ENCODE data around the gene TOP2A.

Gene TOP2A, protein sequence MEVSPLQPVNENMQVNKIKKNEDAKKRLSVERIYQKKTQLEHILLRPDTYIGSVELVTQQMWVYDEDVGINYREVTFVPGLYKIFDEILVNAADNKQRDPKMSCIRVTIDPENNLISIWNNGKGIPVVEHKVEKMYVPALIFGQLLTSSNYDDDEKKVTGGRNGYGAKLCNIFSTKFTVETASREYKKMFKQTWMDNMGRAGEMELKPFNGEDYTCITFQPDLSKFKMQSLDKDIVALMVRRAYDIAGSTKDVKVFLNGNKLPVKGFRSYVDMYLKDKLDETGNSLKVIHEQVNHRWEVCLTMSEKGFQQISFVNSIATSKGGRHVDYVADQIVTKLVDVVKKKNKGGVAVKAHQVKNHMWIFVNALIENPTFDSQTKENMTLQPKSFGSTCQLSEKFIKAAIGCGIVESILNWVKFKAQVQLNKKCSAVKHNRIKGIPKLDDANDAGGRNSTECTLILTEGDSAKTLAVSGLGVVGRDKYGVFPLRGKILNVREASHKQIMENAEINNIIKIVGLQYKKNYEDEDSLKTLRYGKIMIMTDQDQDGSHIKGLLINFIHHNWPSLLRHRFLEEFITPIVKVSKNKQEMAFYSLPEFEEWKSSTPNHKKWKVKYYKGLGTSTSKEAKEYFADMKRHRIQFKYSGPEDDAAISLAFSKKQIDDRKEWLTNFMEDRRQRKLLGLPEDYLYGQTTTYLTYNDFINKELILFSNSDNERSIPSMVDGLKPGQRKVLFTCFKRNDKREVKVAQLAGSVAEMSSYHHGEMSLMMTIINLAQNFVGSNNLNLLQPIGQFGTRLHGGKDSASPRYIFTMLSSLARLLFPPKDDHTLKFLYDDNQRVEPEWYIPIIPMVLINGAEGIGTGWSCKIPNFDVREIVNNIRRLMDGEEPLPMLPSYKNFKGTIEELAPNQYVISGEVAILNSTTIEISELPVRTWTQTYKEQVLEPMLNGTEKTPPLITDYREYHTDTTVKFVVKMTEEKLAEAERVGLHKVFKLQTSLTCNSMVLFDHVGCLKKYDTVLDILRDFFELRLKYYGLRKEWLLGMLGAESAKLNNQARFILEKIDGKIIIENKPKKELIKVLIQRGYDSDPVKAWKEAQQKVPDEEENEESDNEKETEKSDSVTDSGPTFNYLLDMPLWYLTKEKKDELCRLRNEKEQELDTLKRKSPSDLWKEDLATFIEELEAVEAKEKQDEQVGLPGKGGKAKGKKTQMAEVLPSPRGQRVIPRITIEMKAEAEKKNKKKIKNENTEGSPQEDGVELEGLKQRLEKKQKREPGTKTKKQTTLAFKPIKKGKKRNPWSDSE (N-terminal part only)

GRCh38 chr17:40417609-40418427 is at the start of gene TOP2A:
Gene TOP2A, minus strand, starts transcription at chr17:40417896. Its CDS starts 105 bp downstream, at chr17:40417791.
- Histone ChIP-seq H3K4me1 (ENCODE audit: control insufficient read depth in 5 of 5, insufficient read depth in 5 of 5, low read length in 5 of 5) (peaks cover 0 to 30% (median 26%) of the 10 kb centered on the region in 5 donors), H3K9me3 (ENCODE audit: control insufficient read depth in 5 of 5, low read length in 5 of 5) (no peaks in the 10 kb centered on the region), H3K36me3 (ENCODE audit: control insufficient read depth in 5 of 5, insufficient read depth in 5 of 5, low read length in 5 of 5) (no peaks in the 10 kb centered on the region), H3K9ac (ENCODE audit: low read length in 5 of 5) (peak within 1 kb of the TSS in 3 of 5 donors; percentile 21 to 64 (median 56)), H3K27me3 (ENCODE audit: control insufficient read depth in 5 of 5, insufficient read depth in 4 of 5, low read length in 5 of 5) (peaks cover 0 to 4% (median 0%) of the 10 kb centered on the region in 5 donors), H3K4me3 (ENCODE audit: low read depth in 1 of 5, low read length in 5 of 5) (peak within 1 kb of the TSS; percentile 63 to 91 (median 70)), H3K27ac (ENCODE audit: low read depth, low read length) (peak within 1 kb of the TSS; percentile 16)

DNA sequence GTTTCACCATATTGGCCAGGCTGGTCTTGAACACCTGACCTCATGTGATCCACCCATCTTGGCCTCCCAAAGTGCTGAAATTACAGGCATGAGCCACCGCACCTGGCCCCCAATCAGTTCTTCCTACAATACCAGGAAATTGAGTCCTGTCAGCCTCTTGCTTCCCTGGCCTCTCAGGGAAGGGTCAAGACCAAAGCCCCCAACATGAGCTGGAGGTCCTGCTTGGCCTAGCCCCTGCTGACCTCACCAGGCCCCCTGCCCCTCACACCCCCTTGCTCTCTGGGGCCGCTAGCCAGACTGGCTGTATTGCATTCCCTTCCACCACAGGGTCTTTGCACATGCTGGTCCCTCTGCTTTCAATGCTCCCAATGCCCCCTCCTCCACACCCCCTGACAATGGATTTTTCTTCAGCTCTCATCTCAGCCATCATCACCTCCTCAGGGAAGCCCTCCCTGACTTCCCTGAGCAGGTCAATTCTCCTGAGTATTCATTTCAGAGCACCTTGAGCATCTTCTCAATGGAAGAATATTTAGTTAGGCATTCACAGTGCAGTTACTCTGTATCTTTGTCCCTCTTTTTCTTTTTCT is 49.7 kb upstream of the TOP2A start:
- H3K4me1 ChIP-seq (ENCODE audit: control insufficient read depth in 5 of 5, insufficient read depth in 5 of 5, low read length in 5 of 5) = peaks cover 5 to 16% (median 13%) of the 10 kb centered on the region in 5 donors
- no peak overlapping the region for H3K9ac ChIP-seq (ENCODE audit: low read length in 5 of 5)
- H3K36me3 ChIP-seq (ENCODE audit: control insufficient read depth in 5 of 5, insufficient read depth in 5 of 5, low read length in 5 of 5) = no peaks in the 10 kb centered on the region
- H3K4me3 ChIP-seq (ENCODE audit: low read depth in 1 of 5, low read length in 5 of 5) = no peak overlapping the region
- H3K9me3 ChIP-seq (ENCODE audit: control insufficient read depth in 5 of 5, low read length in 5 of 5) = no peaks in the 10 kb centered on the region
- no peaks in the 10 kb centered on the region for H3K27me3 ChIP-seq (ENCODE audit: control insufficient read depth in 5 of 5, insufficient read depth in 4 of 5, low read length in 5 of 5)
- H3K27ac ChIP-seq (ENCODE audit: low read depth, low read length) = no peak overlapping the region

- no peaks in the 10 kb centered on the region for H3K27me3 ChIP-seq (ENCODE audit: control insufficient read depth in 5 of 5, insufficient read depth in 4 of 5, low read length in 5 of 5)
- H3K36me3 ChIP-seq (ENCODE audit: control insufficient read depth in 5 of 5, insufficient read depth in 5 of 5, low read length in 5 of 5) = no peaks in the 10 kb centered on the region
- H3K9ac ChIP-seq (ENCODE audit: low read length in 5 of 5) = no peak overlapping the region
- H3K9me3 ChIP-seq (ENCODE audit: control insufficient read depth in 5 of 5, low read length in 5 of 5) = no peaks in the 10 kb centered on the region
- H3K27ac ChIP-seq (ENCODE audit: low read depth, low read length) = no peak overlapping the region
- no peak overlapping the region for H3K4me3 ChIP-seq (ENCODE audit: low read depth in 1 of 5, low read length in 5 of 5)
- peaks cover 10 to 25% (median 22%) of the 10 kb centered on the region in 5 donors for H3K4me1 ChIP-seq (ENCODE audit: control insufficient read depth in 5 of 5, insufficient read depth in 5 of 5, low read length in 5 of 5)
Measured at GRCh38 chr17:40466298-40466971, 48.7 kb upstream of the TOP2A start.

DNA sequence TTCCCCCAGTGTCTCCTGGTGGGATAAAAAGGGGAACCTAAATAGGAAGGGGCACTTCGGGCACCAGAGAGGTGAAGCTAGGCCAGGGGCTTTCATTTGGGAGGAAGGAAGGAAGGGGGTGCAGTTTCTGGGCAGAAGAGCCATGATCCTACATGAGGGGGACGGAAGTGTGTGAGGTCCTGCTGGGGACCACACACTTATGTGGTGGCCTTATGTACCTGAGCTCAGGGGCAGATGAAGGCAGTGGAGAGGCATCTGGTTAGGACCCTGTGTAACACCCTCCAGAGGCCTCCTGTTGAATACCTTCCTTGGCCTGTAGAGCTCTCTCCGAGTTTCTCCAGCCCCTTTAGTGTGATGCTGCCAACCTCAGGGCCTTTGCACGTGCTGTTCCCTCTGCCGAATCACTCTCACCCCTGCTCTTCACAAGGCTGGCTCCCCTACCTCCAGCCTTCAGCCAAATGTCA is 46.7 kb upstream of the TOP2A start:
- H3K4me3 ChIP-seq (ENCODE audit: low read depth in 1 of 5, low read length in 5 of 5) = no peak overlapping the region
- no peaks in the 10 kb centered on the region for H3K27me3 ChIP-seq (ENCODE audit: control insufficient read depth in 5 of 5, insufficient read depth in 4 of 5, low read length in 5 of 5)
- H3K4me1 ChIP-seq (ENCODE audit: control insufficient read depth in 5 of 5, insufficient read depth in 5 of 5, low read length in 5 of 5) = peaks cover 15 to 41% (median 34%) of the 10 kb centered on the region in 5 donors
- H3K9me3 ChIP-seq (ENCODE audit: control insufficient read depth in 5 of 5, low read length in 5 of 5) = no peaks in the 10 kb centered on the region
- no peak overlapping the region for H3K27ac ChIP-seq (ENCODE audit: low read depth, low read length)
- peaks cover 0 to under 1% (median 0%) of the 10 kb centered on the region in 5 donors for H3K36me3 ChIP-seq (ENCODE audit: control insufficient read depth in 5 of 5, insufficient read depth in 5 of 5, low read length in 5 of 5)
- H3K9ac ChIP-seq (ENCODE audit: low read length in 5 of 5) = no peak overlapping the region

DNA sequence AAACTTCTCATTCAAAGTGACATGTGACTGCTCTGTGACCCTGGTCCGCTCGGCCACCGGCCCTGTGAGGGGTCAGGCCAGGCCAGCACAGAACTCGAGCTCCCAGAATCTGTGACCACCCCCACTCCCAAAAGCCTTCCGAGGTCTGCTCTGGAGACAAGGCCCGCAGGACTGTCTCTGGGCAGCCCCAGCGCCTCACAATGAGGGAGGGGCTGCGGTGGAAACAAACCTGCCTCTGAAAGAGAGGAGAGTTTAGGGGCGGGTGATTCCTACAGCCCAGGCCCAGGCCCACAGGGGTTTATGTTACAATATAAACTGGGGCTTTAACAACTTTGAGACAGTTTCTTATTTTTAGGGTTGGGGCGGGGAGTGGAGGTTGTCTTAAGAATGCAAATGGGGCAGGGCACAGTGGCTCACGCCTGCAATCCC is 45.4 kb upstream of the TOP2A start:
- H3K9ac ChIP-seq (ENCODE audit: low read length in 5 of 5) = peak overlapping the region in 3 of 5 donors; percentile 16 to 55 (median 46)
- peak overlapping the region; percentile 37 for H3K27ac ChIP-seq (ENCODE audit: low read depth, low read length)
- H3K27me3 ChIP-seq (ENCODE audit: control insufficient read depth in 5 of 5, insufficient read depth in 4 of 5, low read length in 5 of 5) = no peaks in the 10 kb centered on the region
- H3K9me3 ChIP-seq (ENCODE audit: control insufficient read depth in 5 of 5, low read length in 5 of 5) = no peaks in the 10 kb centered on the region
- H3K4me1 ChIP-seq (ENCODE audit: control insufficient read depth in 5 of 5, insufficient read depth in 5 of 5, low read length in 5 of 5) = peaks cover 20 to 54% (median 47%) of the 10 kb centered on the region in 5 donors
- peaks cover 0 to 13% (median under 1%) of the 10 kb centered on the region in 5 donors for H3K36me3 ChIP-seq (ENCODE audit: control insufficient read depth in 5 of 5, insufficient read depth in 5 of 5, low read length in 5 of 5)
- no peak overlapping the region for H3K4me3 ChIP-seq (ENCODE audit: low read depth in 1 of 5, low read length in 5 of 5)

GRCh38 chr17:40462343-40463121 is 44.8 kb upstream of the TOP2A start:
- Histone ChIP-seq H3K4me3 (ENCODE audit: low read depth in 1 of 5, low read length in 5 of 5) (peak overlapping the region in 1 of 5 donors; percentile 17), H3K36me3 (ENCODE audit: control insufficient read depth in 5 of 5, insufficient read depth in 5 of 5, low read length in 5 of 5) (peaks cover 0 to 19% (median 6%) of the 10 kb centered on the region in 5 donors), H3K27me3 (ENCODE audit: control insufficient read depth in 5 of 5, insufficient read depth in 4 of 5, low read length in 5 of 5) (no peaks in the 10 kb centered on the region), H3K9ac (ENCODE audit: low read length in 5 of 5) (peak overlapping the region in 3 of 5 donors; percentile 16 to 55 (median 46)), H3K4me1 (ENCODE audit: control insufficient read depth in 5 of 5, insufficient read depth in 5 of 5, low read length in 5 of 5) (peaks cover 24 to 60% (median 53%) of the 10 kb centered on the region in 5 donors), H3K9me3 (ENCODE audit: control insufficient read depth in 5 of 5, low read length in 5 of 5) (no peaks in the 10 kb centered on the region), H3K27ac (ENCODE audit: low read depth, low read length) (peak overlapping the region; percentile 41)

DNA sequence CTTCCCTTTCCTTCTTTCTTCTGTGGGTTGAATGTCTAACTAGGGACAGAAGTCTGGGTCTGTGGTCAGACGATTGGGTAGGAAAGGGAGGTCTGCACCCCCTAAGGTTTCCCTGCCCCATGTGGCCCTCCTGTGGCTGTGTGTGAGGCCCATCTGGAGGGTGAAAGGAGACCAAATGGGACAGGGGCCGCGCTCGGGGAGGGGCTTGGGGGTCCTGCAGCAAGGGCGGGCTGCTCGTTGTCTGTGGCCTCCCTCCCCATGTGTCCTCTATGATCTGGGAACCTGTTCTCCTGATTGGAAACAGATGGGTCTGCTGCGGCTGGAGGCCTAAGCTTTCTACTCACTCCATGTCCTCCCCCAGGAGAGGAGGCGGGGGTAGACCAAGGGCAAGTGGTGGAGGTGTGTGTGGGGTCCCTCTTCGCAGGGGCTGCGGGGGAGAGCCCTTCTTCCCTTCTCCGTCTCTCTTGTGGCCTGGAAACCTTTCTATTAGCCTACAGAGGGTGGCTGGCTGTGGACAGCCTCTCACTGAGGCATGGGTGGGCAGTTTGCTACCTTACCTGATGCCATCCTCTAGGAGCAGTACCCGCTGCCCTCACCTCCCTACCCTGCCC is 44.1 kb upstream of the TOP2A start:
- Histone ChIP-seq H3K27me3 (ENCODE audit: control insufficient read depth in 5 of 5, insufficient read depth in 4 of 5, low read length in 5 of 5) (no peaks in the 10 kb centered on the region), H3K9me3 (ENCODE audit: control insufficient read depth in 5 of 5, low read length in 5 of 5) (no peaks in the 10 kb centered on the region), H3K4me3 (ENCODE audit: low read depth in 1 of 5, low read length in 5 of 5) (peak overlapping the region in 1 of 5 donors; percentile 17), H3K4me1 (ENCODE audit: control insufficient read depth in 5 of 5, insufficient read depth in 5 of 5, low read length in 5 of 5) (peaks cover 27 to 67% (median 59%) of the 10 kb centered on the region in 5 donors), H3K36me3 (ENCODE audit: control insufficient read depth in 5 of 5, insufficient read depth in 5 of 5, low read length in 5 of 5) (peaks cover 0 to 26% (median 13%) of the 10 kb centered on the region in 5 donors), H3K27ac (ENCODE audit: low read depth, low read length) (peak overlapping the region; percentile 41), H3K9ac (ENCODE audit: low read length in 5 of 5) (peak overlapping the region in 2 of 5 donors; percentile 26)

All from subcutaneous abdominal adipose tissue (tissue), 5 donors.